GM19035 (cell line): ENCODE measurements around the gene MAP1S.
"Not testable (repeated sequence)": the region's sequence is repeated elsewhere in the genome, so short reads cannot be mapped to it uniquely, and the experiment has no call there.

ENCODE experiments used
- ATAC-seq: cut with Tn5 transposase; IDR thresholded peaks from one replicate; pipeline ENCODE4 v1.9.1; 2021; ENCODE audit not compliant: unreplicated experiment

Gene MAP1S

DNA sequence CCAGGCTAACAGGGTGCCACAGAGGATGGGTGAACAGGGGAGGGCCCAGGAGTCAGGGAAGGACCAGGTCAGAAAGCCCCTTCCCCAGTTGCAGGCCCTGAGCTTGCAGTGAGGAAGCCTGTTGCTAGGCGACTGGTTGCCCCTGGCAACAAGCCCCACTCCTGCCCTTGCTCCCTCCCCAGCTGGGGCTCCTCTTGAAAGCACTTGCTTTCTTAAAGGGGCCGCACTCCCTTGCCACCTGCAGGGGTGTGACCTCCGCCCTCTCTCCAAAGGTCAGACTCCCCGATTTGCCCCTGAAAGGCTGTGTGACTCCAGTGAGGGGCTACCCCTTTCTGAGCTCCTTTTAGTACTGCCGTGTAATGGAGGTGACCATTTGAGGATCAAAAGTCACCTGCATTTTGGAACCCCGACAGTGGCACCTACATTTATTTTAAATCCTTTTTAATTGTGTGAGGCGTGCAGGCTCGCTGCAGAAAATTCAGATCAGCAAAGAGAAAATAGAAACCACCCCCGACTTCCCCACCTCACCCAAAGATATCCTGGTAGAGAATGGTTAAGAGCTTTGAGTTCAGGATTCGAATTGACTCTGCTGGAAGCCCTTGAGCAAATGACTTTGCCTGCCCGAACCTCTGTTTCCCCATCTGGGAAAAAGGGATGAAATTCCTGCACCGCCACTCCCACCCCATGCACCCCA, 36.8 kb downstream of the MAP1S start:
- ATAC-seq, result no peak

GRCh38 chr19:17757125-17757524, 37.8 kb downstream of the MAP1S start:
- no peak for ATAC-seq

GRCh38 chr19:17758515-17758914, 39.2 kb downstream of the MAP1S start:
- no peak for ATAC-seq

DNA sequence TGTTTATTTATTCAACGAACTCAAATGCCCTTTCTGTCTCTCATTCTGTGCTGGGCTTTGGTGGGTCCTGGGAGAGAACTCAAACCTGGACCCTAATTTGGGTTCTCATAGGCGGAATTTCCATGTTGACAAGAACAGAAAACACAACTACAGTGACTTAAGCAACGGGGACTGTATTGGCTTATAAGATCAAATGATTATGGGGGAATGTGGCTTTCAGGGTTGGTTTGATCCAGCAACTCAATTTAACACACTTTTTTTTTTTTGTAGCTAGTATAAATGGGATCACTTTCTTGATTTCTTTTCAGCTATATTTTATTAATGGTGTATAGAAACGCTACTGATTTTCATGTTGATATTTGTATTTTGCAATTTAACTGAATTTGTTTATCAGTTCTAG, 41.9 kb downstream of the MAP1S start:
- no peak for ATAC-seq

DNA sequence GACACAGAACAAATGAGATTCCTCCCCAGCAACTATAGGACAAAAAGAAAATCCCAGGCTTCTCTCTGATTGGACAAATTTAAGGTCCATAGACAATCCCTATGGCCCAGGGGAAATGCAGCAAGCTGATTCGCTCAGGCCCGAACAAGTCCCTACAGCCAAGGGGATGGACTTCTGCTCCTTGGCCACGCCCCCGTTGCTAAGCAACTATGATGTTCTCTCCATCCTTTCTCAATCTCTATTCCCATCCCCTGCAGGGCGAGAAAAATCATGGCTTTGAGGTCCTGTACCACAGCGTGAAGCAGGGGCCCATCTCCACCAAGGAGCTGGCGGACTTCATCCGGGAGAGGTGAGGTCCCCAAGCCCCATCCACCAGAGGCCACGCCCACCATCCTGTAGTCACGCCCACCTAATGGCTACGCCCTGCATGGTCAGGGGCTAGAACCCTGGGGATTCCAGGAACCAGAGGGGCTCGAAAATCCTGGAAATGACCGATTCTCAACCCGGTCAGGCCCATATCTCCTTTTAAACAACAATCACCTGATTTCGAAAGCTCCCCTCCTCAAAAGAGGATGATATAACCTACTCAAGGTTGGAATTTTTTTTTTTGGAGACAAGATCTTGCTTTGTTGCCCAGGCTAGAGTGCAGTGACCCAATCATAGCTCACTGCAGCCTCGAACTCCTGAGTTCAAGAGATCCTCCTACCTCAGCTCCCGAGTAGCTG, 43.4 kb downstream of the MAP1S start:
- ATAC-seq, result no peak

GRCh38 chr19:17764348-17764747, 45.1 kb downstream of the MAP1S start:
- ATAC-seq, result no peak

DNA sequence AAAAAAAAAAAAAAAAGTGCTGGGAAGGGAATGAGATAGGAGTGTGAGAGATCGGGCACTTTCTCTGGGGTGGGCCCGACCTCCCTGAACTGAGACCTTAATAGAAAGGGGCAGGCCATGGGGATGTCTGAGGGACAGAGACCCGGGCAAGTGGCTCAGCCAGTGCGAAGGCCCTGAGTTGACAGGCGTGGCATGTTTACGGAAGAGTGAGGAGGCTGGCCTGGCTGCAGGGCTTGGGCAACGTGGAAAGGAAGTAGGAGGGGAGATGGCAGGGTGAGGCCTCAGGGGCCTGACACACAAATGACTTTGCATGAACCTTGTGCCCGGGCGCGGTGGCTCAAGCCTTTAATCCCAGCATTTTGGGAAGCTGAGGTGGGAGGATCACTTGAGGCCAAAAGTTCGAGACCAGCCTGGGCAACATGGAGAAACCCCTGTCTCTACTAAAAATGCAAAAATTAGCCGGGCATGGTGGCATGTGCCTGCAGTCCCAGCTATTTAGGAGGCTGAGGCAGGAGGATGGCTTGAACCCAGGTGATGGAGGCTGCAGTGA, 45.9 kb downstream of the MAP1S start:
- no peak for ATAC-seq

DNA sequence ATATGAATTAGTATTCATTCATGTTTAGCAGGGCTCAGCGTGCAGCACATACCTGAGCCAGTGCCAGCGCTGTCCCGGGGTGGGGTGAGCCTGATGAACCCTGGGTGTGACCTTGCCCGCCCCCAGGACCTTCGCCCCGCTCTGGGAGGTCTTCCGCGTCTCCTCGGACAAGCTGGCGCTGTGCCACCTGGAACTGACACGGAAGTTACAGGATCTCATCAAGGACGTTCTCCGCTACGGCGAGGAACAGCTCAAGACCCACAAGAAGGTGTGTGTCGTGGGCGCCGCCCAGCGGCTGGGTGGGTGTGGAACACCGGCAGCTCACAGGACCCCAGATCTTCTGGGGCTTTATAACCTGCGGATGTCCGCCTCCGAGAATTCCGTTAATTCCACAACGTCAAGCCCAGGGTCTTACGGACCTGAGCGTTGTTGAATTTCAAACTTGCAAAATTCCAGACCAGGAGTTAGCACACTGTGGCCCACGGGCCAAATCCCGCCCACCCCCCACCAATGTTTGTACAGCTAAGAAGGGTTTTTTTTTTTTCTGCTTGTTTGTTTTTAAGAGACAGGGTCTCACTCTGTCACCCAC, 47.4 kb downstream of the MAP1S start:
- no peak for ATAC-seq

GRCh38 chr19:17767559-17767958, 48.3 kb downstream of the MAP1S start:
- ATAC-seq, result no peak

DNA sequence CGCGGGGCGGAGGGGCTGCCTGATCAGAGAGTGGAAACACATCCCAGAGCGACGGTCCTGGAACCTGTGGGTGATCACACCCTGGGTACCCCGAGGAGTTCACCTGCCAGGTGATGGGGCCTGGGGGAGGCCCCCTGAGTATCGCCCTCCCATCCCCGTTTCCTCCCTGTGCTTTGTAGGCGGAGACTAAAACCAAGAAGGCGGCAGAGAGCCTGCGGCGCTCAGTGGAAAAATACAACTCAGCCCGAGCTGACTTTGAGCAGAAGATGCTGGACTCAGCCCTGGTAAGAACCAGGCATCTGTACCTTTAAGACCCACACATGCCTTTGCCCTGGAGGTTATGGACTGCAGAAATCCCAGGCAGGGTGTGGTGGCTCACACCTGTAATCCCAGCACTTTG, 51.3 kb downstream of the MAP1S start:
- ATAC-seq, result no peak

- no peak for ATAC-seq
Measured at GRCh38 chr19:17772172-17772571, 52.9 kb downstream of the MAP1S start.

- no peak for ATAC-seq
Measured at GRCh38 chr19:17775245-17775927, 56.1 kb downstream of the MAP1S start.

DNA sequence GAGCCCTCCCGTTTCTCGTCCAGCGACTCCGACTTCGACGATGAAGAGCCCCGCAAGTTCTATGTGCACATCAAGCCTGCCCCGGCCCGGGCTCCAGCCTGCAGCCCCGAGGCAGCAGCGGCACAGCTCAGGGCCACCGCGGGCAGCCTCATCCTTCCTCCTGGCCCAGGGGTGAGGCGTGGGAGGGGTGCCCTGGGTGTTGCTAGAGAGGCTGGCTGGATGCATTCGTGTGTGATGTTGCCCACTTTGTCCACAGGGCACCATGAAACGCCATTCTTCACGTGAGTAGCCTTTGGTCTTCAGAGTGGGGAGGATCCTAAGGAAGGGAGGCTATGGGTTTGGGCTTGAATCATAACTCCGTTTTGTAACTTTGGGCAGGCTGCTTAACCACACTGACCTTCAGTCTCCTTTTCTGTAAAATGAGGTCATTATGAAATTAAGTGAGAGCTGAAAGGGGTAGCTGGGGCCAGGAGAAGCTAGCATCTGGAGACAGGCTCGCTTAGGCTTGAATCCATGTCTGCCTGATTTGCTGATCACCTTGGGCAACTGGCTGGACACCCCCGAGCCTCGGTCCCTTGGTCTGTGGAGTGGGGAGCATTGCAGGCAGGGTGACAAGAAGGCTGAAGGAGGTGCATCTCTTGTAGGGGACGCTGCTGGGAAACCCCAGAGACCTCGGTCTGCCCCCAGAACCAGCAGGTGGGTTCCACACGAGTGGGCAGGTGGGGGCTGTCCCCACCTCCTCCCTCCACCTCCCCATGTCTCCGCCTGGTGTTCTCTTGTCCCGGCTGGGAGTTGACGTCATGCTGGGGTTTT, 56.9 kb downstream of the MAP1S start:
- peak; percentile 81 for ATAC-seq

DNA sequence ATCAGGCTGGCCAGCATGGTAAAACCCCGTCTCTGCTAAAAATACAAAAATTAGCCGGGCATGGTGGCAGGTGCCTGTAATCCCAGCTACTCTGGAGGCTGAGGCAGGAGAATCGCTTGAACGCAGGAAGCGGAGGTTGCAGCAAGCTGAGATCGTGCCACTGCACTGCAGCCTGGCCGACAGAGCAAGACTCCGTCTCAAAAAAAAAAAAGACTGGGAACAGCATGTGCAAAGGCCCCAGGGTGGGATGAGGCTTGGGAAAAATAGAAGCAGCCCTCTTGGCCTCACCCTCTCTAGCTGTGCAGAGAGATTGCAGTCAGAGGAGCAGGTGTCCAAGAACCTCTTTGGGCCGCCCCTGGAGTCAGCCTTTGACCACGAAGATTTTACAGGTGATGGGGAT, 58.6 kb downstream of the MAP1S start:
- not testable (repeated sequence) for ATAC-seq

GRCh38 chr19:17778251-17778967, 59.1 kb downstream of the MAP1S start:
- no peak for ATAC-seq

DNA sequence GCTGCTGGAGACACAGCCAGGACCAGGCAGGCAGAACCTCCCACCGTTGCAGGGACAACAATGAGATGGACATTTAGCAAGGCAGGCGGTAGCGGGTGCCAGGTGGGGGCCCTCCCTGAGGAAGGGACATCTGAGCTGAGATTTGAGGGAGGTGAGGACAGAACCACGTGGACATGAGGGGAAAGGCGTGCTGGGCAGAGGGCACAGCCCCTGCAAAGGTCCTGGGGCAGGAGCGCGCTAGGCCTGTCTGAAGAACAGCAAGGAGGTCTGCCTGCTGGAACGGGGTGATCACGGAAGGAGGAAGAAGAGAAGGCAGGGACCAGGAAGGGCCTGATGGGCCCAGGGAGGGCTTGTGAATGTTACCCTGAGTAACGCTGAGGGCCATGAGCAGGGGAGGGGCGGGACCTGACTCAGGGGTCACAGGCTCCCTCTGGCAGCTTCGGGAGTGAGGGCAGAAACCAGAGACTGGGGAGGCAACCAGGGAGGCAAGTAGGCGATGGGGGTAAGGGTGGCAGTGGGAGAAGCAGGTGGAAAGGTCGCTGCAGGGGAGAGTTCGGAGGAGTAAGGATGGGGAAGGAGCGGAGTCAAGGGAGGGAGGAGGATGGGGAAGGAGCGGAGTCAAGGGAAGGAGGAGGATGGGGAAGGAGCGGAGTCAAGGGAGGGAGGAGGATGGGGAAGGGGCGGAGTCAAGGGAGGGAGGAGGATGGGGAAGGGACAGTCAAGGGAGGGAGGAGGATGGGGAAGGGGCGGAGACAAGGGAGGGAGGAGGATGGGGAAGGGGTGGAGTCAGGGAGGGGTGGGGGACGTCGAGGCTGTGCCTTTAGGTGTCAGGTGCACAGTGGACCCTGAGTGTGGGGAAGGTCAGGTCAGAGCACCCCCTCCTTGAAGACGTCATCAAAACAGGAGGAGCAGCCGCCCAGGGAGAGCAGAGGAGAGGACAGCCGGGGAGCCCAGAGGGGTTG, 60.0 kb downstream of the MAP1S start:
- no peak for ATAC-seq

GRCh38 chr19:17780781-17781180, 61.5 kb downstream of the MAP1S start:
- ATAC-seq, result no peak

DNA sequence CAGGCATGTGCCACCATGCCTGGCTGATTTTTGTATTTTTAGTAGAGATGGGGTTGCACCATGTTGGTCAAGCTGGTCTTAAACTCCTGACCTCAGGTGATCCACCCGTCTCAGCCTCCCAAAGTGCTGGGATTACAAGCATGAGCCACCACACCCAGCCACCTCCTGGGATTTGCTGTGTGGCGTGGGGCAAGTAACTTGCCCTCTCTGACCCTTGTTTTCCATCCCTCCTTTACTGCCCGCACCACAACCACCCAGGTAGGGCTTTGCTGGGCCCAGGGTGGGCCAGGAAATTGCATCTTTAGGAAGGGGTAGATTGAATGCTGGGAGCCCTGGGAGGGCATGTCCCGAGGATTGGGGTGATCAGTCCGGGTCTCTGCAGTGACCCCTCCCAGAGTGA, 64.4 kb downstream of the MAP1S start:
- ATAC-seq, result not testable (repeated sequence)
